Measurements from ENCODE around the gene LRIG1. TPM values are rescaled to one million over a fixed set of nuclear protein-coding genes. Genes with fewer than 3 reads are reported as not detected.

The LRIG1 gene
- total and polyA plus RNA-seq, 2 of the 8 experiments (the other 6 are each of a cell fraction or from before 2014, with no cell fraction given) = 78.1 to 88.7 TPM

DNA sequence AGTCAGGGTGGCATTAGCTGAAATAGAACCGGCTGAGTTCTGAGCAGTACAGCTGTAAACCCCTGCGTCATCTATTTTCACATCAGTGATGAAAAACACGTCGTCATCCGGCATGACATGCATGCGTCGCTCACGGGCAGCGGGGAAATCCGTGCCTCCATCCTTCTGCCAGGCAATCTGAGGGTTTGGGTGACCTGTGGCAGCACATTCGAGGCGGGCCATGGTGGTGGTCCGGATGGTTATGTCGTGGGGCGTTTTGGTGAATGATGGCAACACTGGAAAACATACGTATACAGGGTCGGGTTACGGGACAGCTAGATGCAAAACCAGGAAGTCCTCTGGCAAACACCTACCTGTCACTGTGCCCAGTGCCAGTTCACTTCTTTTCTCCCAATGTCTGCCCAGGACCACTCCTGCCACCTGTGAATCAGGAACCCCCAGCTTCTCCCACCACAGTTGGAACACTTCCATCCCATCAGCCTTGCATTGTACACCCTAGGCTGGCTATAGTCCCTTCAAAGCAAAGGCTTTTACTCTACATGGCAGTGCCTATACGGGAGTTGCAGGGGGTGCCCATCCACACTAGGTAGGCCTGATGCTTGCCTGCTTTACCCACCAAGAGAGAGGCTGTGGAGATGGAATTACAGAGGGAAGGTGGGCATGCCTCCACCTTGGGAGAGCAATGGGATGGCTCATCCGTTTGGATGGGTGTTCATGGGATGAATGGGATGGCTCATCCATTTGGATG, 116.7 kb downstream of the LRIG1 start:
- Histone ChIP-seq H2AK5ac (ENCODE audit: low read depth, low read length) (no peak overlapping the region), H2BK120ac (replicated peaks; ENCODE audit: low read depth, low read length) (no peak overlapping the region), H3K79me1 (ENCODE audit: low read depth, low read length) (no peaks in the 10 kb centered on the region), H3K27me3 (replicated peaks in 1 of 4; ENCODE audit: control insufficient read depth in 3 of 4, extremely low read depth in 1 of 4, insufficient read depth in 3 of 4, low read length in 3 of 4) (no peaks in the 10 kb centered on the region), H3K36me3 (ENCODE audit: control insufficient read depth in 2 of 4, insufficient read depth in 4 of 4, low read length in 3 of 4) (peaks cover 67 to 94% (median 79%) of the 10 kb centered on the region in 4 experiments), H2BK5ac (ENCODE audit: low read depth, low read length) (no peak overlapping the region), H4K5ac (ENCODE audit: insufficient read length, low read depth, low read length) (no peak overlapping the region), H3K4me2 (ENCODE audit: insufficient read depth in 1 of 2, low read depth in 2 of 2, low read length in 2 of 2) (no peak overlapping the region), H2BK12ac (ENCODE audit: low read depth, low read length) (no peak overlapping the region), H4K8ac (ENCODE audit: extremely low read depth, insufficient read depth, low read length) (peak overlapping the region; percentile 30; the same call in 1 of the 2 replicates), H3K4ac (replicated peaks; ENCODE audit: insufficient read length, low read depth, low read length) (no peak overlapping the region), H3K9ac (replicated peaks in 1 of 4; ENCODE audit: extremely low read depth in 1 of 4, low read depth in 3 of 4, low read length in 3 of 4) (no peak overlapping the region), H3K9me3 (ENCODE audit: insufficient read depth in 2 of 2, low read depth in 1 of 2, low read length in 1 of 2) (no peaks in the 10 kb centered on the region; a peak in 1 of 4 replicates), H3K27ac (ENCODE audit: low read depth, low read length) (no peak overlapping the region), H3K23ac (ENCODE audit: insufficient read length) (no peak overlapping the region), H3K14ac (ENCODE audit: insufficient read length) (no peak overlapping the region), H4K20me1 (replicated peaks in 1 of 2; ENCODE audit: control insufficient read depth in 1 of 2, insufficient read depth in 2 of 2, low read length in 2 of 2) (peaks cover 5 to 20% of the 10 kb centered on the region in 2 experiments), H2BK20ac (ENCODE audit: low read length) (no peak overlapping the region), H4K91ac (replicated peaks; ENCODE audit: insufficient read length, low read length) (no peak overlapping the region), H3K79me2 (ENCODE audit: control insufficient read depth in 1 of 2, insufficient read depth in 2 of 2, low read length in 2 of 2) (peaks cover 0 to 17% of the 10 kb centered on the region in 2 experiments; a peak in 2 of 4 replicates), H3K4me1 (replicated peaks in 1 of 4; ENCODE audit: control insufficient read depth in 3 of 4, insufficient read depth in 4 of 4, low read length in 3 of 4) (no peaks in the 10 kb centered on the region), H2AFZ (ENCODE audit: low read length) (no peak overlapping the region), H3K18ac (ENCODE audit: extremely low read depth, low read length) (no peak overlapping the region), H3K4me3 (ENCODE audit: extremely low read depth in 1 of 4, insufficient read depth in 2 of 4, low read depth in 3 of 4, low read length in 4 of 4) (no peak overlapping the region), H2BK15ac (ENCODE audit: low read length) (no peak overlapping the region), H3K23me2 (ENCODE audit: low read depth, low read length) (no peaks in the 10 kb centered on the region), H3K56ac (replicated peaks; ENCODE audit: insufficient read length, low read depth, low read length) (no peak overlapping the region)
- ChIA-PET CTCF (ENCODE audit: partially characterized antibody) (interaction anchor here (0.9 to 4.3 kb wide), 8 partner anchors 11 to 130 kb away, joined by 3 to 24 read pairs (median 4); no protein-coding TSS in a partner anchor), POLR2A (ENCODE audit: partially characterized antibody) (no interaction called here)
- FAIRE-seq (no peak), DNase-seq (ENCODE audit: low read depth in 1 of 2, low spot score in 2 of 2) (peak in 1 of 2 experiments; percentile 35)
- no peak for TF ChIP-seq CTCF (IDR thresholded peaks at IDR 0.05; ENCODE audit: control extremely low read depth in 1 of 3, insufficient read depth in 1 of 3, low read depth in 1 of 3, low read length in 3 of 3)
- TF ChIP-seq POLR2AphosphoS5 (IDR thresholded peaks at IDR 0.05; ENCODE audit: low read depth, low read length) = peak; percentile 43; the same call in 1 of the 2 replicates
- 94% methylated on average over 20 of the region's 20 CpGs; no CpG with 5 or more reads in 1 of the 2 experiments for WGBS, 2 experiments (ENCODE audit: extremely low coverage in 1 of 2, insufficient coverage in 1 of 2, insufficient read length in 1 of 2, insufficient replicate concordance in 2 of 2, low coverage in 1 of 2, low lambda C conversion rate in 2 of 2, missing lambda C conversion rate in 1 of 2)
